Activated CD8-positive, alpha-beta memory T cell treated with anti-CD3 and anti-CD28 coated beads, Interleukin-2, amount 50 U/mL, for 48 hours (primary cell): ENCODE results near the gene FOXL3.
"Not testable (repeated sequence)": the region's sequence is repeated elsewhere in the genome, so short reads cannot be mapped to it uniquely, and the experiment has no call there.

ENCODE experiments used
- DNase-seq: peaks from one replicate; pipeline ENCODE4 v3.0.0-alpha.2; 2020

Gene FOXL3

GRCh38 chr7:292226-292625 lies 2.3 kb downstream of the FOXL3 start:
- no peak for DNase-seq

- DNase-seq = no peak
These were observed 2.9 kb downstream of the FOXL3 start for GRCh38 chr7:292826-293225.

GRCh38 chr7:293681-294439 lies 3.9 kb downstream of the FOXL3 start:
- DNase-seq = no peak

GRCh38 chr7:294440-295154 lies 4.6 kb downstream of the FOXL3 start:
- no peak for DNase-seq

- DNase-seq = no peak
These were observed 5.5 kb downstream of the FOXL3 start for GRCh38 chr7:295155-296154.

GRCh38 chr7:296373-296945 lies 6.5 kb downstream of the FOXL3 start:
- no peak for DNase-seq

GRCh38 chr7:297141-297540 lies 7.2 kb downstream of the FOXL3 start:
- not testable (repeated sequence) for DNase-seq

- DNase-seq = no peak
These were observed 7.8 kb downstream of the FOXL3 start for GRCh38 chr7:297611-298374.

- DNase-seq = no peak
These were observed 8.4 kb downstream of the FOXL3 start for GRCh38 chr7:298375-298702.

- DNase-seq = no peak
These were observed 8.8 kb downstream of the FOXL3 start for GRCh38 chr7:298743-299142.

GRCh38 chr7:299169-299568 lies 9.2 kb downstream of the FOXL3 start:
- DNase-seq = no peak

- no peak for DNase-seq
These were observed 9.7 kb downstream of the FOXL3 start for GRCh38 chr7:299628-300027.

GRCh38 chr7:300048-300447 lies 10.1 kb downstream of the FOXL3 start:
- no peak for DNase-seq

GRCh38 chr7:300546-301290 lies 10.7 kb downstream of the FOXL3 start:
- no peak for DNase-seq

GRCh38 chr7:301291-302053 lies 11.5 kb downstream of the FOXL3 start:
- DNase-seq = no peak

- DNase-seq = no peak
These were observed 12.4 kb downstream of the FOXL3 start for GRCh38 chr7:302054-302992.

- DNase-seq = no peak
These were observed 13.5 kb downstream of the FOXL3 start for GRCh38 chr7:303425-303824.

GRCh38 chr7:303884-304573 lies 14.1 kb downstream of the FOXL3 start:
- DNase-seq = no peak
